ENCODE measurements around the gene STARD3. TPM values are rescaled to one million over a fixed set of nuclear protein-coding genes. Genes with fewer than 3 reads are reported as not detected.

The STARD3 gene
- total RNA-seq, 6 donors from 2014 or later, result 27.5 to 315 (median 84.1) TPM

DNA sequence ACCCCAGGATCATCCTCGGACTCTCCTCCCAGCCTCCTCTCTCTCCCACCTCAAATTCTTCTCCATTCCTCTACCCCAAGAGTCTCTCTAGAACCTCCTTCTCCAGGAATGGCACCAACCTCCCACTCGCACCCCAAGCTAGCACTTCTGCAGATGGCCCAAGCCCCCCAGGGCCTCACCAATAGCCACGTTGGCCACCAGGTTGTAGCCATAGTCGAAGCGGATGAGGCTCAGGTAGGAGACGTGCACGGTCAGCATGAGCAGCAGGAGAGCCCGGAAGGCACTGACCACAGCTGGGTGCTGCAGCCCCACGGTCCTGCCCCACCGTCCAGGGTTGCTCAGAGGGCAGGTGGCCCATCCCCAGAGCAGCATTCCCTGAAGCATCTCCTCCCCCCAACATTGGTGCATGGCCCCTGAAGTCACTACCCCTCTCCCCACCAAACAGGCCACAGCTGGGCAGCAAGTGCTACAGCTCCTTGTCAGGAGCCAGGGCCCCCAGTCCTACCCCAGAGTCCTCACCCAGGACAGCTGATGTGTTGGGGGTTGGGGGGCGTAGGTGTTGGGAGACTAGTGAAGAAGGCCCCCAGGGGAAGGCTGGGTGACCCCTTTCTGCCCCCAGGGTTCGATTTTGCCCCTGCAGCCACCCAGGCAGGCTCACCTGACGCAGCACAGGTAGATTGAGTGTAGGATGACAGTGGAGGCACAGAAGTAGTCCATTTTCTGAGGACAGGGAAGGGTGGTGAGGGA is 36.6 kb downstream of the STARD3 start:
- Histone ChIP-seq H3K27ac (no peak overlapping the region), H3K4me1 (peaks cover 32 to 58% (median 47%) of the 10 kb centered on the region in 4 donors), H3K4me3 (no peak overlapping the region), H3K27me3 (peaks cover 0 to 14% (median 1%) of the 10 kb centered on the region in 4 donors), H3K9me3 (no peaks in the 10 kb centered on the region), H3K36me3 (peaks cover 0 to 2% (median 0%) of the 10 kb centered on the region in 4 donors)
- ATAC-seq (ENCODE audit: low FRiP score in 2 of 2), result no peak
- DNase-seq, result no peak
- WGBS, 2 donors, result 75 to 87% methylated on average over 9 to 13 of the region's 13 CpGs
- TF ChIP-seq POLR2AphosphoS5 (IDR thresholded peaks at IDR 0.05), result no peak
- TF ChIP-seq EP300 (IDR thresholded peaks at IDR 0.05), result no peak
- TF ChIP-seq POLR2A (IDR thresholded peaks at IDR 0.05), result no peak
- TF ChIP-seq CTCF (IDR thresholded peaks at IDR 0.05), result no peak

DNA sequence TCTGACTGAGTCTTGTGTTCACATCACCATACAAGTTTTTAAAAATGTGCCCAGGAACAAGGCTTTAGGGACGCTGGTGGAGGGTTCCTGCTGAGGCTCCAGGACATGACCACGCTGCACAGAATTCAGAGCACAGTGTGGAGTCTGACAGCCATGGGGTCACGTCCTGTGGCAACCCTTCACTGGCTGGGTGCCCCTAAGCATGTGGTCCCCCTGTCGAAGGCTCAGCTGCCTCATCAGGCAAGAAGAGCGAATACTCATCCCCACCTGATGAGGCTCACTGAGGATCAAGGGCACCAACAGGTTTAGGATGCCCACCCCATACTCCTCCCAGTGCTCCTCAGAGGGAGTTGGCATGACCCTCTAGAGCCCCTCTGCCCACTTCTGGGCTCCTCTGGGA is 37.2 kb downstream of the STARD3 start:
- Histone ChIP-seq H3K27me3 (peaks cover 0 to 9% (median 1%) of the 10 kb centered on the region in 4 donors), H3K36me3 (peaks cover 0 to 2% (median 0%) of the 10 kb centered on the region in 4 donors), H3K9me3 (no peaks in the 10 kb centered on the region), H3K4me3 (no peak overlapping the region), H3K4me1 (peaks cover 27 to 55% (median 42%) of the 10 kb centered on the region in 4 donors), H3K27ac (peak overlapping the region in 1 of 4 donors; percentile 50)
- TF ChIP-seq EP300 (IDR thresholded peaks at IDR 0.05) (no peak), POLR2AphosphoS5 (IDR thresholded peaks at IDR 0.05) (no peak), CTCF (IDR thresholded peaks at IDR 0.05) (no peak), POLR2A (IDR thresholded peaks at IDR 0.05) (no peak)
- ATAC-seq (ENCODE audit: low FRiP score in 2 of 2), result no peak
- 92 to 93% methylated on average over 5 of the region's 5 CpGs for WGBS, 2 donors
- DNase-seq, result no peak

DNA sequence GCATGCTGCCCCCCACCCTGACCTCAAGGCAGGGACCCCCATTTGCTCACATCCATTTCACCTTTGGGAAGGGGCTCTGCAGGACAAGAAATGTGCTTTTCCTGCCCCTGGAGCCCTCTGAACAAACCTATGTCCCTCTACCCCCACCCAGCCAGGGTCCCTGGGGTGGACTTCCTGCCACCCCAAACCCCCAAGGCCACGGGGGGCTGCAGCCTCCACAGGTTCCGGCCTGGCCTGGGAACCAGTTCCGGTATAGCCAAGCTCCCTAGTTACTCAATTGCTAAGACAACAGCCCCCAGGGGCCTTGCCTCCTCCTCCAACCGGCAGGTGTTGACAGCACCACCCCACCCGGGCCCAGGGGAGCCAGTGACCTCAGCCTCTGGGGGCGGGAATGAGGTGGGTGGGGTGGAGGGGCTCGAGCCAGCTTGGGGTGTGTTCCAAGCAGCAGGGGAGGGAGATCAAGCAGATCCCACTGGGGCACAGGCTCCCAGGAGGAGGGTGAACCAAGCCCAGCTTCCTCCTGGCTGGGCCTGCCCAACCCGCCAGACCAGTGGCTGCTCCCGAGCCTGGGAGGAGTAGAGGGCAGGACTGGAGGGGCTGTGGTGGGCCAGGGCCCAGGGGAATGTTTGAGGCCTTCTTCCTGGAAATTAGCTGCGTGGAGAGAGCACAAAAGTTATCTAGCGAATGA is 37.9 kb downstream of the STARD3 start:
- Histone ChIP-seq H3K36me3 (peaks cover 0 to 2% (median 0%) of the 10 kb centered on the region in 4 donors), H3K27ac (peak overlapping the region in 3 of 4 donors; percentile 1 to 66 (median 50)), H3K9me3 (no peaks in the 10 kb centered on the region), H3K27me3 (peaks cover 0 to 3% (median 0%) of the 10 kb centered on the region in 4 donors), H3K4me1 (peaks cover 30 to 59% (median 43%) of the 10 kb centered on the region in 4 donors), H3K4me3 (no peak overlapping the region)
- peak in 1 of 2 donors; percentile 36 for ATAC-seq (ENCODE audit: low FRiP score in 2 of 2)
- 36 to 59% methylated on average over 6 to 11 of the region's 11 CpGs for WGBS, 2 donors
- TF ChIP-seq CTCF (IDR thresholded peaks at IDR 0.05) (no peak), EP300 (IDR thresholded peaks at IDR 0.05) (no peak), POLR2A (IDR thresholded peaks at IDR 0.05) (no peak), POLR2AphosphoS5 (IDR thresholded peaks at IDR 0.05) (no peak)
- DNase-seq, result peak in 1 of 2 donors; percentile 56

- TF ChIP-seq POLR2AphosphoS5 (IDR thresholded peaks at IDR 0.05) (no peak), POLR2A (IDR thresholded peaks at IDR 0.05) (no peak), CTCF (IDR thresholded peaks at IDR 0.05) (no peak), EP300 (IDR thresholded peaks at IDR 0.05) (no peak)
Observed at GRCh38 chr17:39675390-39676082, 38.6 kb downstream of the STARD3 start.

More at GRCh38 chr17:39675390-39676082, 38.6 kb downstream of the STARD3 start:
- 68 to 69% methylated on average over 8 to 10 of the region's 10 CpGs for WGBS, 2 donors
- Histone ChIP-seq H3K36me3 (peaks cover 0 to 5% (median 0%) of the 10 kb centered on the region in 4 donors), H3K27me3 (no peaks in the 10 kb centered on the region), H3K4me3 (no peak overlapping the region), H3K27ac (peak overlapping the region in 3 of 4 donors; percentile 1 to 66 (median 50)), H3K4me1 (peaks cover 31 to 63% (median 45%) of the 10 kb centered on the region in 4 donors), H3K9me3 (no peaks in the 10 kb centered on the region)
- DNase-seq (no peak), ATAC-seq (ENCODE audit: low FRiP score in 2 of 2) (no peak)

Data from upper lobe of left lung (tissue), 6 donors.